PFSK-1 (cell line): ENCODE results near the gene TRDN.

Experiments used
- FOXP2 ChIP-seq: optimal IDR thresholded peaks from 2 replicates; pipeline ENCODE3; 2011; ENCODE audit warnings: borderline replicate concordance, control low read depth, inconsistent platforms; ENCODE audit not compliant: insufficient read depth; ENCODE audit errors: extremely low read length, extremely low read depth
- POLR2AphosphoS5 ChIP-seq: IDR thresholded peaks from 2 replicates; pipeline ENCODE4 v1.6.1; 2012; ENCODE audit warnings: low read depth, mild to moderate bottlenecking, control low read depth, low read length, moderate library complexity
- SIN3A ChIP-seq: IDR thresholded peaks from 2 replicates; pipeline ENCODE4 v1.6.1; 2012; ENCODE audit warnings: mild to moderate bottlenecking, low read length, moderate library complexity, borderline replicate concordance; ENCODE audit not compliant: insufficient read depth
- TAF1 ChIP-seq: IDR thresholded peaks from 2 replicates; pipeline ENCODE4 v1.6.1; 2012; ENCODE audit warnings: low read length, control low read depth, borderline replicate concordance; ENCODE audit not compliant: insufficient read depth
- TF ChIP-seq, protein P1 (sequence below), 2 experiments: IDR thresholded peaks; 2 replicates each; pipeline versions ENCODE4 v1.6.1 to v1.8.0; 2011 to 2012; ENCODE audit warnings: low read depth in 2 of 2, low read length in 2 of 2, control low read depth in 1 of 2, inconsistent platforms in 1 of 2, mild to moderate bottlenecking in 1 of 2, moderate library complexity in 1 of 2; ENCODE audit not compliant: insufficient read depth in 1 of 2

DNA sequence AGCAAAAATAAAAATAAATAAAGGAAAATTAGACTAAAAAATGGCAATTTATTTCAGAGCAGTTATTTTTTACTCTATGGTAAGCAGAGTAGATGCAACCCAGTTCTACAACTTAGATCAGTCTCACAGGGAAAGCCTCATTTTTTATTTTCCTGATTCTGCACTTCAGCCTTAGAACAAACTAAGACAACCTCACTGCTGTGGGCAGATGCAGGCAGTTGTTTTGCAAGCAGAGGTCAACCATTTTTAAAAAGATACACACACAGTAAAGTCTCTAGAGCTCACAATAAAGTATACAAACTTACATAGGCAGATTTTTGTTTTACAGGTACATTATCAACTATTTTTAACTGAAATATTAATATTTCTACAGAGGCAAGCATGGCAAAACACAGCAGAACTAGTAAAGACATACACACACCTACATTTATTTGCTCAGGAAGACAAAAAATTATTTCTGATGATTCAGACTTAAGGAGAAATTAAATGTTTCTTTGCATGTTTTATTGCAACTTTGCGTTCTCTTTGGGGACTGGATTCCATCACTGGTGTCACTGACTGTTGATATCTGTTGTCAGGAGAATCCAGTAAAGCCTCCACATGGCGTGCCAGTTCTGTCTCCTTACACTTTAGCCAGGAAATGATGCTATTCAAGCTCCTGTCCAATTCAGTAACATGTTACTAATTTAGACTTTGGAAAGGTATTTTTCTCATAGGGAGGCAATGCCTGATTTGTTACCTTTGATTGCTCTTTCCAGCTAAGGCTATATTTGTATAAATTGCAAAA, 102.7 kb downstream of the TRDN start:
- no peak for TF ChIP-seq POLR2AphosphoS5
- TF ChIP-seq, protein P1, sequence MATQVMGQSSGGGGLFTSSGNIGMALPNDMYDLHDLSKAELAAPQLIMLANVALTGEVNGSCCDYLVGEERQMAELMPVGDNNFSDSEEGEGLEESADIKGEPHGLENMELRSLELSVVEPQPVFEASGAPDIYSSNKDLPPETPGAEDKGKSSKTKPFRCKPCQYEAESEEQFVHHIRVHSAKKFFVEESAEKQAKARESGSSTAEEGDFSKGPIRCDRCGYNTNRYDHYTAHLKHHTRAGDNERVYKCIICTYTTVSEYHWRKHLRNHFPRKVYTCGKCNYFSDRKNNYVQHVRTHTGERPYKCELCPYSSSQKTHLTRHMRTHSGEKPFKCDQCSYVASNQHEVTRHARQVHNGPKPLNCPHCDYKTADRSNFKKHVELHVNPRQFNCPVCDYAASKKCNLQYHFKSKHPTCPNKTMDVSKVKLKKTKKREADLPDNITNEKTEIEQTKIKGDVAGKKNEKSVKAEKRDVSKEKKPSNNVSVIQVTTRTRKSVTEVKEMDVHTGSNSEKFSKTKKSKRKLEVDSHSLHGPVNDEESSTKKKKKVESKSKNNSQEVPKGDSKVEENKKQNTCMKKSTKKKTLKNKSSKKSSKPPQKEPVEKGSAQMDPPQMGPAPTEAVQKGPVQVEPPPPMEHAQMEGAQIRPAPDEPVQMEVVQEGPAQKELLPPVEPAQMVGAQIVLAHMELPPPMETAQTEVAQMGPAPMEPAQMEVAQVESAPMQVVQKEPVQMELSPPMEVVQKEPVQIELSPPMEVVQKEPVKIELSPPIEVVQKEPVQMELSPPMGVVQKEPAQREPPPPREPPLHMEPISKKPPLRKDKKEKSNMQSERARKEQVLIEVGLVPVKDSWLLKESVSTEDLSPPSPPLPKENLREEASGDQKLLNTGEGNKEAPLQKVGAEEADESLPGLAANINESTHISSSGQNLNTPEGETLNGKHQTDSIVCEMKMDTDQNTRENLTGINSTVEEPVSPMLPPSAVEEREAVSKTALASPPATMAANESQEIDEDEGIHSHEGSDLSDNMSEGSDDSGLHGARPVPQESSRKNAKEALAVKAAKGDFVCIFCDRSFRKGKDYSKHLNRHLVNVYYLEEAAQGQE (IDR thresholded peaks at IDR 0.05; ENCODE audit: insufficient read depth in 1 of 2, low read depth in 2 of 2, low read length in 2 of 2): no peak
- TF ChIP-seq TAF1: no peak
- no peak for TF ChIP-seq SIN3A
- TF ChIP-seq FOXP2: no peak
